RWPE2 (cell line): Measurements from ENCODE around the gene RNASE11.

ENCODE experiments used
- ATAC-seq: fragments of 200-7000 bp; cut with Tn5 transposase; 3 replicates; pipeline ENCODE4 v1.9.1; 2021; ENCODE audit warnings: low read depth
- DNase-seq: peaks from one replicate; pipeline ENCODE4 v3.0.0-alpha.2; 2020; ENCODE audit warnings: low spot score
- H3K27ac ChIP-seq: fragments of 450-650 bp; 2 replicates; pipeline ENCODE4 v1.5.1; 2017; ENCODE audit warnings: mild to moderate bottlenecking; ENCODE audit not compliant: poor library complexity, severe bottlenecking
- H3K27me3 ChIP-seq: fragments of 250-450 bp; sonication (Bioruptor Pico); 2 replicates; pipeline ENCODE4 v1.5.1; 2021; ENCODE audit warnings: mild to moderate bottlenecking, moderate library complexity; ENCODE audit not compliant: insufficient read depth, poor library complexity, severe bottlenecking
- H3K36me3 ChIP-seq: fragments of 250-450 bp; sonication (Bioruptor Pico); 2 replicates; pipeline ENCODE4 v1.5.1; 2020; ENCODE audit warnings: low read depth, mild to moderate bottlenecking, moderate library complexity
- H3K4me1 ChIP-seq: fragments of 250-450 bp; sonication (Bioruptor Pico); 2 replicates; pipeline ENCODE4 v1.5.1; 2021; ENCODE audit warnings: mild to moderate bottlenecking, moderate library complexity; ENCODE audit not compliant: insufficient read depth, poor library complexity, severe bottlenecking
- H3K4me3 ChIP-seq: fragments of 250-450 bp; sonication (Bioruptor Pico); 2 replicates; pipeline ENCODE4 v1.5.1; 2021; ENCODE audit warnings: mild to moderate bottlenecking, moderate library complexity; ENCODE audit not compliant: severe bottlenecking
- H3K9me3 ChIP-seq: fragments of 250-450 bp; sonication (Bioruptor Pico); 2 replicates; pipeline ENCODE4 v1.5.1; 2021; ENCODE audit warnings: mild to moderate bottlenecking, moderate library complexity; ENCODE audit not compliant: severe bottlenecking
- CTCF ChIP-seq: fragments of 450-650 bp; IDR thresholded peaks from one replicate; pipeline ENCODE4 v1.5.1; 2017; ENCODE audit warnings: mild to moderate bottlenecking, moderate library complexity; ENCODE audit not compliant: poor library complexity, severe bottlenecking

Gene RNASE11

GRCh38 chr14:20631023-20631879 is 43.5 kb upstream of the RNASE11 start:
- Histone ChIP-seq H3K4me3 (peak overlapping the region; percentile 38), H3K27ac (no peak overlapping the region), H3K27me3 (no peaks in the 10 kb centered on the region), H3K4me1 (peaks cover 26% of the 10 kb centered on the region), H3K9me3 (no peaks in the 10 kb centered on the region), H3K36me3 (no peaks in the 10 kb centered on the region)
- DNase-seq: no peak
- ATAC-seq: peak; percentile 13; the same call in 2 of the 3 replicates
- TF ChIP-seq CTCF: no peak

- peak; percentile 31 for ATAC-seq
- no peak for TF ChIP-seq CTCF
- no peaks in the 10 kb centered on the region for H3K36me3 ChIP-seq
- H3K27me3 ChIP-seq: no peaks in the 10 kb centered on the region
- no peak overlapping the region for H3K27ac ChIP-seq
- DNase-seq: no peak
- peaks cover 26% of the 10 kb centered on the region for H3K4me1 ChIP-seq
- no peaks in the 10 kb centered on the region for H3K9me3 ChIP-seq
- H3K4me3 ChIP-seq: peak overlapping the region; percentile 38
Observed at GRCh38 chr14:20630340-20631022, 42.7 kb upstream of the RNASE11 start.

- H3K4me1 ChIP-seq: peaks cover 26% of the 10 kb centered on the region
- no peaks in the 10 kb centered on the region for H3K9me3 ChIP-seq
- no peak for ATAC-seq
- H3K36me3 ChIP-seq: no peaks in the 10 kb centered on the region
- DNase-seq: no peak
- H3K4me3 ChIP-seq: no peak overlapping the region
- TF ChIP-seq CTCF: no peak
- H3K27ac ChIP-seq: peak overlapping the region; percentile 16
- H3K27me3 ChIP-seq: no peaks in the 10 kb centered on the region
Observed at GRCh38 chr14:20628063-20628854, 40.5 kb upstream of the RNASE11 start.

GRCh38 chr14:20627346-20628027 is 39.7 kb upstream of the RNASE11 start:
- H3K4me3 ChIP-seq: no peak overlapping the region
- no peaks in the 10 kb centered on the region for H3K27me3 ChIP-seq
- peak overlapping the region; percentile 16 for H3K27ac ChIP-seq
- H3K4me1 ChIP-seq: peaks cover 26% of the 10 kb centered on the region
- no peaks in the 10 kb centered on the region for H3K9me3 ChIP-seq
- no peaks in the 10 kb centered on the region for H3K36me3 ChIP-seq
- no peak for DNase-seq
- peak; percentile 53 for ATAC-seq
- no peak for TF ChIP-seq CTCF
